Activated CD4-positive, alpha-beta memory T cell treated with anti-CD3 and anti-CD28 coated beads, Interleukin-2, amount 10 ng/mL, durations not matched to agents 7 days and 5 days (primary cell): ENCODE results near the gene IRS2. TPM values are rescaled to one million over a fixed set of nuclear protein-coding genes. Genes with fewer than 3 reads are reported as not detected.

Experiments used
- CTCF ChIA-PET: fragments of 350-600 bp; sonication (Branson Sonifier 250); formaldehyde crosslinking; loops from one replicate; lab custom pipeline; 2021; ENCODE audit warnings: antibody characterized with exemption, inconsistent platforms; lab: Charles Lee
- POLR2A ChIA-PET: fragments of 350-600 bp; sonication (Branson Sonifier 250); formaldehyde crosslinking; loops from one replicate; lab custom pipeline; 2021; ENCODE audit warnings: antibody characterized with exemption; lab: Charles Lee
- DNase-seq: peaks from one replicate; pipeline ENCODE4 v3.0.0-alpha.2; 2020
- H3K27ac Mint-ChIP-seq: one replicate; pipeline ENCODE4 v1.8.0; 2021; ENCODE audit warnings: mild to moderate bottlenecking, mixed read lengths
- H3K27me3 Mint-ChIP-seq: one replicate; pipeline ENCODE4 v1.8.0; 2021; ENCODE audit warnings: mixed read lengths
- H3K36me3 Mint-ChIP-seq: one replicate; pipeline ENCODE4 v1.8.0; 2021; ENCODE audit warnings: low read depth, mixed read lengths
- H3K4me1 Mint-ChIP-seq: one replicate; pipeline ENCODE4 v1.8.0; 2021; ENCODE audit warnings: mixed read lengths
- H3K4me3 Mint-ChIP-seq: one replicate; pipeline ENCODE4 v1.8.0; 2021; ENCODE audit warnings: mild to moderate bottlenecking, mixed read lengths
- H3K9me3 Mint-ChIP-seq: one replicate; pipeline ENCODE4 v1.8.0; 2021; ENCODE audit warnings: mixed read lengths
- total RNA-seq, 2 experiments: library from RNA; stranded (reverse); gene quantifications; one replicate each; pipeline ENCODE4 v1.2.3, GENCODE V29; 2021

Gene IRS2
- total RNA-seq, 2 experiments from 2014 or later = 7.9 to 8.1 TPM

- no peaks in the 10 kb centered on the region for H3K27me3 Mint-ChIP-seq
- peaks cover 2% of the 10 kb centered on the region for H3K4me1 Mint-ChIP-seq
- H3K36me3 Mint-ChIP-seq = no peaks in the 10 kb centered on the region
- POLR2A ChIA-PET = interaction anchor here (0.9 kb wide), 1 partner anchor 24 kb away, joined by 3 read pairs; no protein-coding TSS in a partner anchor
- DNase-seq = no peak
- CTCF ChIA-PET = no interaction called here
- H3K9me3 Mint-ChIP-seq = no peaks in the 10 kb centered on the region
- no peak overlapping the region for H3K4me3 Mint-ChIP-seq
- H3K27ac Mint-ChIP-seq = no peak overlapping the region
Measured at GRCh38 chr13:109756778-109757177, 29.6 kb downstream of the IRS2 start.

- no peak overlapping the region for H3K4me3 Mint-ChIP-seq
- no peaks in the 10 kb centered on the region for H3K27me3 Mint-ChIP-seq
- no peak overlapping the region for H3K27ac Mint-ChIP-seq
- no peaks in the 10 kb centered on the region for H3K9me3 Mint-ChIP-seq
- POLR2A ChIA-PET = interaction anchor here (0.9 kb wide), 1 partner anchor 25 kb away, joined by 3 read pairs; no protein-coding TSS in a partner anchor
- CTCF ChIA-PET = no interaction called here
- no peaks in the 10 kb centered on the region for H3K36me3 Mint-ChIP-seq
- H3K4me1 Mint-ChIP-seq = no peaks in the 10 kb centered on the region
- DNase-seq = no peak
Measured at GRCh38 chr13:109755997-109756396, 30.4 kb downstream of the IRS2 start.

- H3K27me3 Mint-ChIP-seq = no peaks in the 10 kb centered on the region
- POLR2A ChIA-PET = no interaction called here
- H3K4me3 Mint-ChIP-seq = no peak overlapping the region
- no peak overlapping the region for H3K27ac Mint-ChIP-seq
- no peak for DNase-seq
- CTCF ChIA-PET = no interaction called here
- H3K4me1 Mint-ChIP-seq = no peaks in the 10 kb centered on the region
- H3K36me3 Mint-ChIP-seq = no peaks in the 10 kb centered on the region
- no peaks in the 10 kb centered on the region for H3K9me3 Mint-ChIP-seq
Measured at GRCh38 chr13:109755551-109755950, 30.8 kb downstream of the IRS2 start.

- POLR2A ChIA-PET = no interaction called here
- Mint-ChIP-seq H3K9me3 (no peaks in the 10 kb centered on the region), H3K4me3 (no peak overlapping the region), H3K27ac (no peak overlapping the region), H3K4me1 (no peaks in the 10 kb centered on the region), H3K27me3 (no peaks in the 10 kb centered on the region), H3K36me3 (no peaks in the 10 kb centered on the region)
- CTCF ChIA-PET = no interaction called here
- DNase-seq = no peak
Measured at GRCh38 chr13:109751477-109751876, 34.9 kb downstream of the IRS2 start.

- H3K4me1 Mint-ChIP-seq = no peaks in the 10 kb centered on the region
- ChIA-PET CTCF (interaction anchor here (0.6 kb wide), 1 partner anchor 108 kb away, joined by 4 read pairs; no protein-coding TSS in a partner anchor), POLR2A (no interaction called here)
- no peak for DNase-seq
- H3K27ac Mint-ChIP-seq = no peak overlapping the region
- no peak overlapping the region for H3K4me3 Mint-ChIP-seq
- H3K36me3 Mint-ChIP-seq = no peaks in the 10 kb centered on the region
- H3K27me3 Mint-ChIP-seq = no peaks in the 10 kb centered on the region
- H3K9me3 Mint-ChIP-seq = no peaks in the 10 kb centered on the region
Measured at GRCh38 chr13:109750221-109750775, 36.1 kb downstream of the IRS2 start.

- no peaks in the 10 kb centered on the region for H3K27me3 Mint-ChIP-seq
- ChIA-PET POLR2A (no interaction called here), CTCF (no interaction called here)
Measured at GRCh38 chr13:109749365-109749764, 37.0 kb downstream of the IRS2 start.

GRCh38 chr13:109748677-109749076 is 37.7 kb downstream of the IRS2 start:
- CTCF ChIA-PET = no interaction called here
- Mint-ChIP-seq H3K4me1 (peaks cover 9% of the 10 kb centered on the region), H3K4me3 (no peak overlapping the region), H3K36me3 (no peaks in the 10 kb centered on the region), H3K27me3 (no peaks in the 10 kb centered on the region), H3K27ac (no peak overlapping the region), H3K9me3 (no peaks in the 10 kb centered on the region)
- POLR2A ChIA-PET = no interaction called here
- no peak for DNase-seq

More at GRCh38 chr13:109749365-109749764, 37.0 kb downstream of the IRS2 start:
- Mint-ChIP-seq H3K9me3 (no peaks in the 10 kb centered on the region), H3K4me3 (no peak overlapping the region), H3K36me3 (no peaks in the 10 kb centered on the region), H3K27ac (no peak overlapping the region), H3K4me1 (peaks cover 2% of the 10 kb centered on the region)
- no peak for DNase-seq

GRCh38 chr13:109747524-109747923 is 38.9 kb downstream of the IRS2 start:
- H3K4me3 Mint-ChIP-seq = no peak overlapping the region

GRCh38 chr13:109746364-109746763 is 40.0 kb downstream of the IRS2 start:
- Mint-ChIP-seq H3K36me3 (no peaks in the 10 kb centered on the region), H3K4me3 (no peak overlapping the region), H3K27ac (no peak overlapping the region), H3K27me3 (no peaks in the 10 kb centered on the region), H3K9me3 (no peaks in the 10 kb centered on the region), H3K4me1 (peaks cover 17% of the 10 kb centered on the region)
- CTCF ChIA-PET = no interaction called here
- DNase-seq = no peak
- POLR2A ChIA-PET = no interaction called here

More at GRCh38 chr13:109747524-109747923, 38.9 kb downstream of the IRS2 start:
- Mint-ChIP-seq H3K27ac (no peak overlapping the region), H3K36me3 (no peaks in the 10 kb centered on the region), H3K27me3 (no peaks in the 10 kb centered on the region), H3K4me1 (peaks cover 17% of the 10 kb centered on the region), H3K9me3 (no peaks in the 10 kb centered on the region)
- CTCF ChIA-PET = no interaction called here
- POLR2A ChIA-PET = no interaction called here
- no peak for DNase-seq

- CTCF ChIA-PET = no interaction called here
- no peaks in the 10 kb centered on the region for H3K27me3 Mint-ChIP-seq
- no peak overlapping the region for H3K4me3 Mint-ChIP-seq
- POLR2A ChIA-PET = no interaction called here
- DNase-seq = no peak
- peaks cover 17% of the 10 kb centered on the region for H3K4me1 Mint-ChIP-seq
- no peak overlapping the region for H3K27ac Mint-ChIP-seq
- H3K36me3 Mint-ChIP-seq = no peaks in the 10 kb centered on the region
- no peaks in the 10 kb centered on the region for H3K9me3 Mint-ChIP-seq
Measured at GRCh38 chr13:109745702-109746101, 40.7 kb downstream of the IRS2 start.

GRCh38 chr13:109745060-109745459 is 41.3 kb downstream of the IRS2 start:
- Mint-ChIP-seq H3K4me1 (peaks cover 17% of the 10 kb centered on the region), H3K9me3 (no peaks in the 10 kb centered on the region), H3K36me3 (no peaks in the 10 kb centered on the region), H3K27ac (no peak overlapping the region), H3K4me3 (no peak overlapping the region), H3K27me3 (no peaks in the 10 kb centered on the region)
- CTCF ChIA-PET = no interaction called here
- POLR2A ChIA-PET = no interaction called here
- DNase-seq = no peak

- CTCF ChIA-PET = no interaction called here
- Mint-ChIP-seq H3K27ac (no peak overlapping the region), H3K27me3 (no peaks in the 10 kb centered on the region), H3K36me3 (no peaks in the 10 kb centered on the region), H3K9me3 (no peaks in the 10 kb centered on the region), H3K4me1 (peaks cover 17% of the 10 kb centered on the region), H3K4me3 (no peak overlapping the region)
- DNase-seq = no peak
- POLR2A ChIA-PET = interaction anchor here (0.9 to 1.5 kb wide), 2 partner anchors 40 to 43 kb away, joined by 3 to 4 read pairs; no protein-coding TSS in a partner anchor
Measured at GRCh38 chr13:109744512-109745051, 41.8 kb downstream of the IRS2 start.

- no peak overlapping the region for H3K27ac Mint-ChIP-seq
- H3K36me3 Mint-ChIP-seq = no peaks in the 10 kb centered on the region
- H3K9me3 Mint-ChIP-seq = no peaks in the 10 kb centered on the region
- H3K27me3 Mint-ChIP-seq = no peaks in the 10 kb centered on the region
- peak; percentile 40 for DNase-seq
- H3K4me3 Mint-ChIP-seq = no peak overlapping the region
- POLR2A ChIA-PET = interaction anchor here (0.9 to 1.5 kb wide), 3 partner anchors 27 to 43 kb away, joined by 3 to 4 read pairs (median 3); no protein-coding TSS in a partner anchor
- peaks cover 17% of the 10 kb centered on the region for H3K4me1 Mint-ChIP-seq
- CTCF ChIA-PET = no interaction called here
Measured at GRCh38 chr13:109743706-109744453, 42.5 kb downstream of the IRS2 start.
